Astrocyte of the cerebellum (primary cell): Measurements from ENCODE around the gene LINGO4.

ENCODE experiments used
- DNase-seq: peaks from one replicate; pipeline ENCODE4 v3.0.0-alpha.2; 2011; ENCODE audit warnings: low read depth
- H3K4me3 ChIP-seq: 2 replicates; pipeline ENCODE4 v1.5.1; 2011; ENCODE audit warnings: mild to moderate bottlenecking, low read depth, low read length, moderate library complexity
- CTCF ChIP-seq: IDR thresholded peaks from 2 replicates; pipeline ENCODE4 v1.5.1; 2012; ENCODE audit warnings: low read length, low read depth, moderate library complexity, mild to moderate bottlenecking; ENCODE audit errors: missing control alignments
- in situ Hi-C: cut with HindIII; loops from 2 replicates; pipeline ENCODE4 v1.10.0; 2017; ENCODE audit warnings: low sequenced_read_pairs

Gene LINGO4, protein sequence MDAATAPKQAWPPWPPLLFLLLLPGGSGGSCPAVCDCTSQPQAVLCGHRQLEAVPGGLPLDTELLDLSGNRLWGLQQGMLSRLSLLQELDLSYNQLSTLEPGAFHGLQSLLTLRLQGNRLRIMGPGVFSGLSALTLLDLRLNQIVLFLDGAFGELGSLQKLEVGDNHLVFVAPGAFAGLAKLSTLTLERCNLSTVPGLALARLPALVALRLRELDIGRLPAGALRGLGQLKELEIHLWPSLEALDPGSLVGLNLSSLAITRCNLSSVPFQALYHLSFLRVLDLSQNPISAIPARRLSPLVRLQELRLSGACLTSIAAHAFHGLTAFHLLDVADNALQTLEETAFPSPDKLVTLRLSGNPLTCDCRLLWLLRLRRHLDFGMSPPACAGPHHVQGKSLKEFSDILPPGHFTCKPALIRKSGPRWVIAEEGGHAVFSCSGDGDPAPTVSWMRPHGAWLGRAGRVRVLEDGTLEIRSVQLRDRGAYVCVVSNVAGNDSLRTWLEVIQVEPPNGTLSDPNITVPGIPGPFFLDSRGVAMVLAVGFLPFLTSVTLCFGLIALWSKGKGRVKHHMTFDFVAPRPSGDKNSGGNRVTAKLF

DNA sequence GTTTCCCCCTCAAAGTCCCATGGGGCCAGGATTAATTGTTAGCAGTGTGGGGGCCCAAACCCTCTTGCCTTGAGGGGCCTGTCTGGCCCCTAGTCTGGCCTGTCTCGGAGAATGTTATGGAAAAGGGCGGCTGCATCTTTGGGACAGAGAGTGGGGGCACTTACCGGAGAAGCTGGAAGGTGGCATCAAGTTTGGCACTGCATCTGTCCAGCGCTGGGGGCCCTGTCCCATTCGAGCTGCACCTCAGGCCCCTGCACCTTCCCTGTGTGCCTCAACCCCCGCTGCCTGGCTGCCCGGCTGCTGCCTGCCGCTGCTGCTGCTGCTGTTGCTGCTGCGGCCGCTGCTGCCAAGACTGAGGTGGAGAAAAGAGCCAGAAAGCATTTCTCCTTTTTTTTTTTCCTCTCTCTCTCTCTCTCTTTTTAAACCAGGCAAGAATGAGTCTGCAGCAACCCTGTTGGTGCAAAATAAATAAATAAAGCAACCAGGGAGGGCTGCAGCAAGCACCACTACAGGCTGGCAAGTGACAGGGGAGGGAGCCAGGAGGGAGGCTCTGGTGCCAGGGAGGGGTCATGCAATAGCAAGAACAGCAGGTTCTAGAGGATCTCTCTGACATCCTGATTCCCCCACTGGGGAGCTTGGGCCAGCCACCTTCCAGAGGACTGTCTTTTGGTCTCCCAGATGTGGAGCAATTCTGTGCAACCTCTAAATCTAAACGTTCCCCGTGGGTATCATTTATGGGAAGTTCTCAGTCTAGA lies at the start of gene LINGO4:
Gene LINGO4, minus strand, starts transcription at position 354 of the 755 bp plus-strand sequence. CDS start 2,715 bp downstream, outside the sequence.
- no peak for DNase-seq
- no peak within 1 kb of the TSS for H3K4me3 ChIP-seq
- in situ Hi-C loops, result no loop called here
- no peak for TF ChIP-seq CTCF

DNA sequence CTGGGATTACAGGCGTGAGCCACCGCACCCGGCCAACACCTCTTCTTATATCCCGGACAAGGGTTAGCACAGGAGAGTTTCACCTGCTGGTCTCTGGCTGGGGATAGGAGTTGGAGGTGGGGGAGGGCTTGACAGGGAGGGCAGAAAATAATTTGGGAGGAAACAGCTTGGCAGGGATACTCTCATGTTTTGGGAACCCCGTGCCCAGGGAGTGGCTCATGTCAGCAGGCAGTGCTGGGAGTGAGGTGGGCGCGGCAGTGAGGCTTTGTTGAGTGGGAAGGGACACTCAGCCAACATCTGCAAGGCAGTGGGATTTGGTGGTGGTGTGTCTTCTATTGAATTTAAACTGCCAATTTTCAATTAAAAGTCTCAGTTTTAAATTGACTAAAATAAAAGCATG lies 49.4 kb upstream of the LINGO4 start:
- H3K4me3 ChIP-seq, result no peak overlapping the region
- no peak for TF ChIP-seq CTCF
- in situ Hi-C loops, result no loop called here
- no peak for DNase-seq

DNA sequence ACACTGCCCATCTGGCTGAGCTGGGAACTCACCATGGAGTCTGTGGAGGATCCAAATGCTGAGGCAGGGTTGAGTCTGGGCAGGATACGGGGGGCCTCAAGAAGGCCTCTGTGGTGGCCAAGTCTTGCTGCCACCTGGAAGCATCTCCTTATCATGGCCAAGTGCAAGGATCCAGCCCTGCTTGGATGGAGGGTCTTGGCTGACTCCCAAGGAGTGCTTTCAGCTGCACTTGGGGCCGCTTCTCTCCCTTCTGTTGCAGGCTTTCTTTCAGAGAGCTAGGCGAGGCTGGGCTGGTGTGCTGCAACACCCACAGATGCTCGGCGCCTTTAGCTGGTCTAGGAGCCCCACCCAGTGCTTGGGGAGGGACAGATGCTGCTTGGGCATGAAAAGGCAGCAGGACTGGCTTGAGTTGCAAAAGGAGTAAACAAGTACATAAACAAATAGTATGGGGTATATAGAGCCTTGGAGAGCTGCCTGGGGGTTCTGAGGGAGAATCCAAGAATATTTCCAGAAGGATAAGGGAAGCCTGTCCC lies 48.3 kb upstream of the LINGO4 start, which contains the start of gene THEM5:
Gene THEM5, minus strand, starts transcription at position 302 of the 533 bp plus-strand sequence. Its CDS starts 147 bp downstream, at position 155.
- no peak for DNase-seq
- no peak for TF ChIP-seq CTCF
- in situ Hi-C loops, result no loop called here
- no peak within 1 kb of the TSS for H3K4me3 ChIP-seq

DNA sequence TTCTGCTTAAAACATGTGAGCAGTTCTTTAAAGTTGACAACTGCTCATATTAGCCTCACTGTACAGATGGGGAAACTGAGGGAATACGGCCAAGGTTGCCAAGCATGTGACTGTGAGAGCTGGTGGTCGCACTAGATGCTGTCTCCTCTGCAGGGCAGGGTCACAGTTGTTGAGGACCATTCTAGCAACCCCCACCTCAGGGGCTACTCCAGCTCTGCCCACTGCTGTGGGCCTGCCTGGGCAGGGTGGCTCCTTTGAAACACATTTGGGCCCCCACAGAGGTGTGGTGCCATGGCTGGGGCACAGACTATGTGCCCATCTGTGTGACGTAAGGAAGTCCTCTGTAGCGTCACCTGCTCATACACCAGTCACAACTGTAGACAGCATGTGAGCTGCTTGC lies 47.5 kb upstream of the LINGO4 start:
- no peak overlapping the region for H3K4me3 ChIP-seq
- in situ Hi-C loops, result no loop called here
- DNase-seq, result no peak
- TF ChIP-seq CTCF, result no peak

DNA sequence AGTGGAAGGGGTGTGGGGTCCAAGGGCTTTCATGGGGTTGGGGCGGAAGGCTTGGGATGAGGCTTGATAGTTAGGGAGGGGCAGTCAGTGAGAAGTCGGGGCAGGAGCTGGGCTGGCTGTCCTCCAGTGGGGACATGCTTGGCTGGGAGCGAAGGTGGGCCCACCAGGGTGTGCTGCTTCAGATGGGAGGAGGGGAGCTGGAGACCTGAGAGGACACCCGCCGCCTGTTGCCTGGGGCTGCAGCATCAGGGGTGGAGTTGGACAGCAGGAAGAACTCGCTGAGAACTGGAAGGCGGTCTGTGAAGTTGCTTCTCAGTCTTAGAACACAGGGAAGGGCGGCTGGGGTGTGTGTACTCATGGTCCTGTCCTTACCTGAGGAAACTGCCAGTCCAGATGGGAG lies 46.7 kb upstream of the LINGO4 start:
- no peak for TF ChIP-seq CTCF
- DNase-seq, result no peak
- in situ Hi-C loops, result no loop called here
- H3K4me3 ChIP-seq, result no peak overlapping the region

DNA sequence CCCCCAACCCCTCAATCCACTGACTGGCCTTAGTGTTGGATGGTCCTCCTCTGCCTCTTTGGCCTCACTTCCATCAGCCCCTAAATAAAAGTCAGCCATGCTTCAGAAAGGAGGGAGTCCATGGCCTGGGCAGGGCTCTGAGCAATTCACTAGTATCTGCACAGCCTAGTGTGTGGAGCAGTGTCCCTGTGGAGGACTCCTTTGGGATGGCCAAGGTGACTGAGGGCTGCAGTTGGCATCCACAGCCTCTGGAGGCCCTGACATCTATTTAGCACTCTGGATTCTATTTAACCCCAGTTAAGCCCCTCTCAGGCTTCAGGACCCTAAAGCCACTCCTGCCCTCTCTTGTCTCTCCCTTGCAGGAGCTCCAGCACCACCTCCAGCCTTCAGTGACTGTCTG lies 44.7 kb upstream of the LINGO4 start:
- in situ Hi-C loops, result no loop called here
- H3K4me3 ChIP-seq, result no peak overlapping the region
- DNase-seq, result no peak
- no peak for TF ChIP-seq CTCF
